IPS DF 19.7 (cell line): ENCODE results near the gene RAB11A.
A peak's percentile ranks its signal among the peaks of the same experiment; 100 is the strongest.

ENCODE experiments used
- DNase-seq: peaks from one replicate; pipeline ENCODE4 v3.0.0-alpha.2; 2013; ENCODE audit warnings: low read depth, low spot score

Gene RAB11A

GRCh38 chr15:65916041-65916663 is 46.9 kb downstream of the RAB11A start:
- DNase-seq, result no peak

- peak; percentile 67 for DNase-seq
Observed at GRCh38 chr15:65916664-65917406, 47.5 kb downstream of the RAB11A start.

GRCh38 chr15:65917407-65917756 is 48.1 kb downstream of the RAB11A start:
- DNase-seq, result no peak

- no peak for DNase-seq
Observed at GRCh38 chr15:65917936-65918335, 48.6 kb downstream of the RAB11A start.

- no peak for DNase-seq
Observed at GRCh38 chr15:65918357-65918920, 49.1 kb downstream of the RAB11A start.

GRCh38 chr15:65918945-65919344 is 49.7 kb downstream of the RAB11A start:
- DNase-seq, result no peak

- no peak for DNase-seq
Observed at GRCh38 chr15:65919353-65919752, 50.1 kb downstream of the RAB11A start.

- no peak for DNase-seq
Observed at GRCh38 chr15:65920121-65920520, 50.8 kb downstream of the RAB11A start.

GRCh38 chr15:65920825-65921309 is 51.6 kb downstream of the RAB11A start:
- DNase-seq, result no peak

- no peak for DNase-seq
Observed at GRCh38 chr15:65921780-65922179, 52.5 kb downstream of the RAB11A start.

- no peak for DNase-seq
Observed at GRCh38 chr15:65922621-65923020, 53.3 kb downstream of the RAB11A start.

- no peak for DNase-seq
Observed at GRCh38 chr15:65923264-65923663, 54.0 kb downstream of the RAB11A start.

- DNase-seq, result no peak
Observed at GRCh38 chr15:65924004-65924403, 54.7 kb downstream of the RAB11A start.

- no peak for DNase-seq
Observed at GRCh38 chr15:65925338-65925737, 56.0 kb downstream of the RAB11A start.

GRCh38 chr15:65926459-65926858 is 57.2 kb downstream of the RAB11A start:
- DNase-seq, result no peak

- no peak for DNase-seq
Observed at GRCh38 chr15:65926899-65927298, 57.6 kb downstream of the RAB11A start.

- DNase-seq, result peak; percentile 28
Observed at GRCh38 chr15:65927545-65927944, 58.3 kb downstream of the RAB11A start.

- no peak for DNase-seq
Observed at GRCh38 chr15:65929573-65929972, 60.3 kb downstream of the RAB11A start.

- no peak for DNase-seq
Observed at GRCh38 chr15:65930134-65930533, 60.8 kb downstream of the RAB11A start.

- no peak for DNase-seq
Observed at GRCh38 chr15:65931221-65931620, 61.9 kb downstream of the RAB11A start.

- DNase-seq, result no peak
Observed at GRCh38 chr15:65935391-65935790, 66.1 kb downstream of the RAB11A start.

GRCh38 chr15:65936282-65936681 is 67.0 kb downstream of the RAB11A start:
- no peak for DNase-seq

GRCh38 chr15:65937054-65937453 is 67.8 kb downstream of the RAB11A start:
- DNase-seq, result no peak
